ENCODE measurements around the gene MAGI1. TPM values are rescaled to one million over a fixed set of nuclear protein-coding genes. Genes with fewer than 3 reads are reported as not detected.
"Not testable (repeated sequence)": the region's sequence is repeated elsewhere in the genome, so short reads cannot be mapped to it uniquely, and the experiment has no call there.

MAGI1 gene
- total RNA-seq, 1 donor from 2014 or later, result 49.8 TPM

DNA sequence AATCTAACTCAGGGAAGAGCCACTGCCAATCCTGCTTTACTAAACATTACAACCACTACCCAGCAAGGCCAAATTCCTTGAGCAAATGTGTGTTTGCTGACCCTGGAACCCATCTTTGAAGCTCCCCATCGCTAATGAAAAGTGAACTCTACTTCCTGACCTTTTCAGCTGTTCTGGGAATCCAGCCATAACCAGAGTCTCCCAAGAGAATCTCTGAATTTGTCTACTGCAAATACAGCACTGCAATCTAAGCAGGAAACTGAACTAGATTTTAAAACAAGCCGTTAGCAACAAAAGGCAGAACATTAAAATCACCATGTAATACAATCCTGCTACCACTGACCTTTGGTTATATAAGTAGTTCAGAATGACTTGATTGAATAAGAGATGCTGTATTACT, 309.2 kb downstream of the MAGI1 start:
- H3K9me3 Mint-ChIP-seq, result no peaks in the 10 kb centered on the region
- H3K27me3 Mint-ChIP-seq (ENCODE audit: low read depth), result no peaks in the 10 kb centered on the region
- no peak for TF ChIP-seq CTCF (conservative IDR thresholded peaks at IDR 0.05)
- no peak overlapping the region for H3K4me3 Mint-ChIP-seq
- no peak overlapping the region for H3K27ac Mint-ChIP-seq (ENCODE audit: unreplicated experiment)
- H3K36me3 Mint-ChIP-seq (ENCODE audit: low read depth), result no peaks in the 10 kb centered on the region
- no peak for DNase-seq (ENCODE audit: low read depth, low spot score)
- peaks cover 23% of the 10 kb centered on the region for H3K4me1 Mint-ChIP-seq

- DNase-seq (ENCODE audit: low read depth, low spot score), result no peak
- H3K4me3 Mint-ChIP-seq, result no peak overlapping the region
- H3K4me1 Mint-ChIP-seq, result peaks cover 23% of the 10 kb centered on the region
- TF ChIP-seq CTCF (conservative IDR thresholded peaks at IDR 0.05), result no peak
- H3K36me3 Mint-ChIP-seq (ENCODE audit: low read depth), result no peaks in the 10 kb centered on the region
- H3K27ac Mint-ChIP-seq (ENCODE audit: unreplicated experiment), result no peak overlapping the region
- no peaks in the 10 kb centered on the region for H3K9me3 Mint-ChIP-seq
- no peaks in the 10 kb centered on the region for H3K27me3 Mint-ChIP-seq (ENCODE audit: low read depth)
Observed at GRCh38 chr3:65728138-65728537, 310.6 kb downstream of the MAGI1 start.

DNA sequence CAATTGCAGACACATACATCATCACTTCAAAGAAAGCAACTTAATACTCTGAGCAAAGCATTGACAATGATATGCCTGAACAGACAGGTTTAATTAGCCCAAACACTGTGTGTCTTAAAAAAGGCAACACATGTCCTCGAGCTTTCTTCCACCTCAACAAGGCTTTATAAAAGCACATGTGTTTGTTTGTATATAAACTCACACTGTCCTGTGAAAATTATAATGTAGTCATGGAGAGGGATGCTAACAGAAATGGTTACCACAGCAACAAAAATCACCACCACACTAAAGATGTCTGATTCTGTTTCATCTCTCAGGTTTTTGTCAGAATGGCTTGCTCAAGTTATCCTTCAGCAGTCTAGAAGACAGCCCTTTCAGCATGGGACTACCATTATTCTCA, 314.7 kb downstream of the MAGI1 start:
- no peak overlapping the region for H3K27ac Mint-ChIP-seq (ENCODE audit: unreplicated experiment)
- H3K9me3 Mint-ChIP-seq, result no peaks in the 10 kb centered on the region
- no peaks in the 10 kb centered on the region for H3K27me3 Mint-ChIP-seq (ENCODE audit: low read depth)
- TF ChIP-seq CTCF (conservative IDR thresholded peaks at IDR 0.05), result no peak
- no peak for DNase-seq (ENCODE audit: low read depth, low spot score)
- H3K4me3 Mint-ChIP-seq, result no peak overlapping the region
- peaks cover 10% of the 10 kb centered on the region for H3K4me1 Mint-ChIP-seq
- H3K36me3 Mint-ChIP-seq (ENCODE audit: low read depth), result no peaks in the 10 kb centered on the region

DNA sequence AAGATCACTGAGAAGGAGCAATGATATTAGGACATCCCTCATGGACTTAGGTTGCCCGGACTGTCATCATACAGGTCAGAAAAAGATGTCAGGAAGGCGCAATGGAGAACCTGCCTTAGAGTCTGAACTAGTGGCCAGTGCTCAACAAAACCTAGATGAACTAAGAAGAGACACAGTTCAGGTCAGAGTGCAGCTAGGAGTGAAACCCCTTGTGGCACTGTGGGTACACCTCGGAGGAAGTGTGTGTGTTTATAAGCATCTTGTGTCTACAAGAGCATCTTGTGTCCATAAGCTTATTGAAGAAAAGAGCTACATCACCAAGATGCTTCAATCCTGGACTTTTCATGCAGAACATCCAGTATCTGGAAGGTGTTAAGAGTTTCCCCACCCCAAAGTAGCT, 315.7 kb downstream of the MAGI1 start:
- Mint-ChIP-seq H3K4me1 (peaks cover 6% of the 10 kb centered on the region), H3K27me3 (ENCODE audit: low read depth) (no peaks in the 10 kb centered on the region), H3K4me3 (no peak overlapping the region), H3K36me3 (ENCODE audit: low read depth) (no peaks in the 10 kb centered on the region), H3K9me3 (no peaks in the 10 kb centered on the region), H3K27ac (ENCODE audit: unreplicated experiment) (no peak overlapping the region)
- TF ChIP-seq CTCF (conservative IDR thresholded peaks at IDR 0.05), result no peak
- DNase-seq (ENCODE audit: low read depth, low spot score), result no peak

- DNase-seq (ENCODE audit: low read depth, low spot score), result no peak
- Mint-ChIP-seq H3K4me1 (no peaks in the 10 kb centered on the region), H3K27ac (ENCODE audit: unreplicated experiment) (no peak overlapping the region), H3K9me3 (no peaks in the 10 kb centered on the region), H3K4me3 (no peak overlapping the region), H3K36me3 (ENCODE audit: low read depth) (no peaks in the 10 kb centered on the region), H3K27me3 (ENCODE audit: low read depth) (no peaks in the 10 kb centered on the region)
- TF ChIP-seq CTCF (conservative IDR thresholded peaks at IDR 0.05), result no peak
Observed at GRCh38 chr3:65720989-65721737, 317.6 kb downstream of the MAGI1 start.

DNA sequence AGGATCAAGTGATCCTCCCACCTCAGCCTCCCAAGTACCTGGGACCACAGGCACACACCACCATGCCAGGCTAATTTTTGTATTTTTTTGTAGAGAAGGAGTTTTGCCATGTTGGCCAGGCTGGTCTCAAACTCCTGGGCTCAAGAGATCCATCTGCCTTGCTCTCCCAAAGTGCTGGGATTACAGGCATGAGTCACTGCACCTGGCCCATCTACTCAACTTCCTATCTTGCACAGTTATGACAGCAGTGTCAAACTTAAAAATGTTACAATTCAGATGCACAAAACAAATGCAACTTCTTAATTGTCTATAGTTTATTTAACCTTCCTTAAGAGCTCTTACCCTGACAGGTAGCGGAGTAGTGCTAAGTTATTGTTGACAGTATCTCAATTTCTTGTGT, 319.1 kb downstream of the MAGI1 start:
- DNase-seq (ENCODE audit: low read depth, low spot score); H3K36me3 Mint-ChIP-seq (ENCODE audit: low read depth); H3K27me3 Mint-ChIP-seq (ENCODE audit: low read depth); H3K27ac Mint-ChIP-seq (ENCODE audit: unreplicated experiment); H3K9me3 Mint-ChIP-seq; H3K4me3 Mint-ChIP-seq; H3K4me1 Mint-ChIP-seq: not testable (repeated sequence)

All from neural crest cell (in vitro differentiated cells).